NB4 (cell line): ENCODE results near the gene NACA2.
"Not testable (repeated sequence)": the region's sequence is repeated elsewhere in the genome, so short reads cannot be mapped to it uniquely, and the experiment has no call there.

ENCODE experiments used
- DNase-seq: peaks from one replicate; pipeline ENCODE4 v3.0.0; 2010; ENCODE audit warnings: low read depth
- H3K4me3 ChIP-seq: one replicate; pipeline ENCODE4 v1.5.1; 2011; ENCODE audit warnings: mild to moderate bottlenecking, low read depth, low read length, moderate library complexity
- CTCF ChIP-seq: IDR thresholded peaks from one replicate; pipeline ENCODE4 v1.5.1; 2012; ENCODE audit warnings: low read depth, low read length
- MAX ChIP-seq: IDR thresholded peaks from 2 replicates; pipeline ENCODE4 v1.6.1; 2011; ENCODE audit warnings: low read depth, low read length
- MYC ChIP-seq: IDR thresholded peaks from 2 replicates; pipeline ENCODE4 v1.6.1; 2011; ENCODE audit warnings: low read depth, low read length
- POLR2A ChIP-seq: IDR thresholded peaks from 2 replicates; pipeline ENCODE4 v1.6.1; 2011; ENCODE audit warnings: mild to moderate bottlenecking; ENCODE audit not compliant: insufficient read length; ENCODE audit errors: extremely low read depth

NACA2 gene

GRCh38 chr17:61568219-61569072, 22.6 kb downstream of the NACA2 start:
- H3K4me3 ChIP-seq, result no peak overlapping the region
- no peak for DNase-seq
- TF ChIP-seq MYC (no peak), CTCF (no peak), MAX (no peak), POLR2A (no peak)

- H3K4me3 ChIP-seq, result no peak overlapping the region
- TF ChIP-seq POLR2A (no peak), MAX (no peak), MYC (no peak), CTCF (no peak)
- DNase-seq, result no peak
These were observed 23.8 kb downstream of the NACA2 start for GRCh38 chr17:61567045-61567802.

GRCh38 chr17:61566448-61566847, 24.6 kb downstream of the NACA2 start:
- H3K4me3 ChIP-seq, DNase-seq: not testable (repeated sequence)

GRCh38 chr17:61565850-61566249, 25.2 kb downstream of the NACA2 start:
- not testable (repeated sequence) for H3K4me3 ChIP-seq, DNase-seq

GRCh38 chr17:61565213-61565612, 25.8 kb downstream of the NACA2 start:
- H3K4me3 ChIP-seq, result no peak overlapping the region
- no peak for DNase-seq
- no peak for TF ChIP-seq MAX

- H3K4me3 ChIP-seq, result no peak overlapping the region
- DNase-seq, result no peak
- TF ChIP-seq MAX (no peak), POLR2A (no peak), CTCF (no peak), MYC (no peak)
These were observed 28.7 kb downstream of the NACA2 start for GRCh38 chr17:61562287-61562686.

GRCh38 chr17:61561354-61561753, 29.7 kb downstream of the NACA2 start:
- no peak for DNase-seq
- TF ChIP-seq POLR2A (no peak), CTCF (no peak), MYC (no peak), MAX (no peak)
- H3K4me3 ChIP-seq, result no peak overlapping the region
